Eye (tissue), 1 donor: ENCODE measurements around the gene DET1.

Experiments used
- DNase-seq: peaks from one replicate; pipeline ENCODE4 v3.0.0-alpha.2; 2015

The DET1 gene

GRCh38 chr15:88463870-88464532, 82.5 kb downstream of the DET1 start:
- no peak for DNase-seq
